Sigmoid colon (tissue), 7 donors: ENCODE measurements around the gene CNN2. TPM values are rescaled to one million over a fixed set of nuclear protein-coding genes. Genes with fewer than 3 reads are reported as not detected.

Experiments
- DNase-seq: peaks from one replicate; pipeline ENCODE4 v3.0.0-alpha.2; 2019
- H3K27ac ChIP-seq, 4 donors: fragments of 200-600 bp; sonication (generic); one replicate each; pipeline ENCODE4 v1.5.1; 2016 to 2019; ENCODE audit warnings: mild to moderate bottlenecking in 1 of 4
- H3K27me3 ChIP-seq, 3 donors: fragments of 200-600 bp; sonication (generic); one replicate each; pipeline ENCODE4 v1.5.1; 2019; ENCODE audit warnings: mild to moderate bottlenecking in 1 of 3
- H3K36me3 ChIP-seq, 4 donors: fragments of 200-600 bp; sonication (generic); one replicate each; pipeline ENCODE4 v1.5.1; 2016 to 2019
- H3K4me1 ChIP-seq, 4 donors: fragments of 200-600 bp; sonication (generic); one replicate each; pipeline ENCODE4 v1.5.1; 2017 to 2019
- H3K4me3 ChIP-seq, 4 donors: fragments of 200-600 bp; sonication (generic); one replicate each; pipeline ENCODE4 v1.5.1; 2017 to 2019; ENCODE audit warnings: mild to moderate bottlenecking in 2 of 4, moderate library complexity in 1 of 4
- H3K9me3 ChIP-seq, 4 donors: fragments of 200-600 bp in 3 of 4; sonication (generic) in 3 of 4; one replicate each; pipeline versions ENCODE4 v1.5.1 to v1.6.1; 2013 to 2019
- EP300 ChIP-seq, 4 donors: sonication (generic); formaldehyde crosslinking; IDR thresholded peaks; one replicate each; pipeline ENCODE4 v1.6.1; 2017; ENCODE audit warnings: antibody characterized with exemption in 4 of 4
- POLR2A ChIP-seq, 2 donors: fragments of 450-650 bp; IDR thresholded peaks; one replicate each; pipeline ENCODE4 v1.6.1; 2016; ENCODE audit warnings: antibody characterized with exemption in 2 of 2, mild to moderate bottlenecking in 2 of 2, moderate library complexity in 2 of 2
- POLR2AphosphoS5 ChIP-seq, 4 donors: sonication (generic); formaldehyde crosslinking; IDR thresholded peaks; one replicate each; pipeline ENCODE4 v1.6.1; 2017; ENCODE audit warnings: antibody characterized with exemption in 4 of 4
- WGBS, 2 donors: extraction: QIAGEN DNeasy Blood & Tissue Kit; methylation state at CpG; one replicate each; pipeline ENCODE4 v1.1.7; 2013; 5-methylcytosine and 5-hydroxymethylcytosine counted together
- intact Hi-C: fragments of 100-400 bp; cut with DNase I; formaldehyde crosslinking; loops from one replicate; pipeline ENCODE4 v1.15.1; 2023
- polyA plus RNA-seq, 3 donors: library from polyadenylated mRNA; stranded (reverse); fragments of 200-250 nt; gene quantifications; one replicate each; pipeline ENCODE4 v1.2.3, GENCODE V29; 2013
- total RNA-seq, 4 donors: library from RNA; depleted of rRNA; stranded (reverse); fragments of >200 nt; gene quantifications; one replicate each; pipeline ENCODE4 v1.1.0, GENCODE V29; 2016
- TF ChIP-seq, protein P1 (sequence below), 4 experiments: fragments of 450-650 bp in 3 of 4; fragments of 200-600 bp in 1 of 4; IDR thresholded peaks; one replicate each; pipeline ENCODE4 v1.5.1; 2016 to 2019; ENCODE audit warnings: antibody characterized with exemption in 4 of 4, mild to moderate bottlenecking in 3 of 4, moderate library complexity in 2 of 4
- donor health status: healthy with polysubstance abuse.
- donor health status: Bipolar disorder and iron deficiency.
- donor health status: healthy.

CNN2 gene
- total and polyA plus RNA-seq, 7 donors = 25.5 to 115 (median 48.0) TPM

DNA sequence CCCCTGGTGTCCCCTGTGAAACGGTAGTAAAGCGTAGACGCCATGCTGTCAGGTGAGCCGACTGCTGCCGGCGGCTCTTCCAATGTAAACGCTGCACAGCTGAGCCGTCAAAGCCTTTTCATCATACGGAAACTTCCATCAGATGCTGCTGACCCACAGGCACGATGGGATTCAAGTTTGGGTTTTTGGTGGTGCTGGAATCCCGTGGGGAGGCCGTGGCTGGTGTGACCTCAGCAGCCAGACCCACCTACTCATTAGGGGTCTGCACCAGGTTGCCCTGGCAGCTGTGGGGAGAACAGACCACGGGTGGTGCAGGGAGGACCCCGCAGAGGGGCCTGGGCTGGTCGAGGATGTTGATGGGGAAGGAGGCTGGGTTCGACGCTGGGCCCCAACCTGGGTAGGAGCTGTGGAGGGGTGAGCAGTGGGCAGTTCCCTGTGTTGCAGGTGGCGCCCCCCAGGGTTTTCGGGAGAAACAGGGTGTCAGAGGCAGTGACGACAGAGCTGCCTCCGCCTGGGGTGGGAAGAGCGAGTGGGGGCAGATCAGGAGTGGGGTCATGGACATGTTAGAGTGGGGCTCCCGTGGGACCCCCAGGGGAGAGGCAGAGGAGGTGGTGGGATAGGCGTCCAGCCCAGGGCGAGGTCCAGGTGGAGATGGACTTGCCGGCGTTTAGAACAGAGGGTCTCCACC is 19.6 kb upstream of the CNN2 start:
- peaks cover 20 to 27% (median 23%) of the 10 kb centered on the region in 4 donors for H3K36me3 ChIP-seq
- H3K4me1 ChIP-seq = peaks cover 0 to 12% (median under 1%) of the 10 kb centered on the region in 4 donors
- H3K9me3 ChIP-seq = no peaks in the 10 kb centered on the region
- TF ChIP-seq POLR2AphosphoS5 (IDR thresholded peaks at IDR 0.05) (no peak), POLR2A (IDR thresholded peaks at IDR 0.05) (no peak), EP300 (IDR thresholded peaks at IDR 0.05) (no peak)
- TF ChIP-seq, protein P1, sequence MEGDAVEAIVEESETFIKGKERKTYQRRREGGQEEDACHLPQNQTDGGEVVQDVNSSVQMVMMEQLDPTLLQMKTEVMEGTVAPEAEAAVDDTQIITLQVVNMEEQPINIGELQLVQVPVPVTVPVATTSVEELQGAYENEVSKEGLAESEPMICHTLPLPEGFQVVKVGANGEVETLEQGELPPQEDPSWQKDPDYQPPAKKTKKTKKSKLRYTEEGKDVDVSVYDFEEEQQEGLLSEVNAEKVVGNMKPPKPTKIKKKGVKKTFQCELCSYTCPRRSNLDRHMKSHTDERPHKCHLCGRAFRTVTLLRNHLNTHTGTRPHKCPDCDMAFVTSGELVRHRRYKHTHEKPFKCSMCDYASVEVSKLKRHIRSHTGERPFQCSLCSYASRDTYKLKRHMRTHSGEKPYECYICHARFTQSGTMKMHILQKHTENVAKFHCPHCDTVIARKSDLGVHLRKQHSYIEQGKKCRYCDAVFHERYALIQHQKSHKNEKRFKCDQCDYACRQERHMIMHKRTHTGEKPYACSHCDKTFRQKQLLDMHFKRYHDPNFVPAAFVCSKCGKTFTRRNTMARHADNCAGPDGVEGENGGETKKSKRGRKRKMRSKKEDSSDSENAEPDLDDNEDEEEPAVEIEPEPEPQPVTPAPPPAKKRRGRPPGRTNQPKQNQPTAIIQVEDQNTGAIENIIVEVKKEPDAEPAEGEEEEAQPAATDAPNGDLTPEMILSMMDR (IDR thresholded peaks at IDR 0.05) = no peak
- no peak for DNase-seq
- no peak overlapping the region for H3K4me3 ChIP-seq
- H3K27me3 ChIP-seq = peaks cover 0 to 18% (median 13%) of the 10 kb centered on the region in 3 donors
- 38 to 80% methylated on average over 27 of the region's 27 CpGs for WGBS, 2 donors
- H3K27ac ChIP-seq = no peak overlapping the region
- intact Hi-C loops = no loop called here

DNA sequence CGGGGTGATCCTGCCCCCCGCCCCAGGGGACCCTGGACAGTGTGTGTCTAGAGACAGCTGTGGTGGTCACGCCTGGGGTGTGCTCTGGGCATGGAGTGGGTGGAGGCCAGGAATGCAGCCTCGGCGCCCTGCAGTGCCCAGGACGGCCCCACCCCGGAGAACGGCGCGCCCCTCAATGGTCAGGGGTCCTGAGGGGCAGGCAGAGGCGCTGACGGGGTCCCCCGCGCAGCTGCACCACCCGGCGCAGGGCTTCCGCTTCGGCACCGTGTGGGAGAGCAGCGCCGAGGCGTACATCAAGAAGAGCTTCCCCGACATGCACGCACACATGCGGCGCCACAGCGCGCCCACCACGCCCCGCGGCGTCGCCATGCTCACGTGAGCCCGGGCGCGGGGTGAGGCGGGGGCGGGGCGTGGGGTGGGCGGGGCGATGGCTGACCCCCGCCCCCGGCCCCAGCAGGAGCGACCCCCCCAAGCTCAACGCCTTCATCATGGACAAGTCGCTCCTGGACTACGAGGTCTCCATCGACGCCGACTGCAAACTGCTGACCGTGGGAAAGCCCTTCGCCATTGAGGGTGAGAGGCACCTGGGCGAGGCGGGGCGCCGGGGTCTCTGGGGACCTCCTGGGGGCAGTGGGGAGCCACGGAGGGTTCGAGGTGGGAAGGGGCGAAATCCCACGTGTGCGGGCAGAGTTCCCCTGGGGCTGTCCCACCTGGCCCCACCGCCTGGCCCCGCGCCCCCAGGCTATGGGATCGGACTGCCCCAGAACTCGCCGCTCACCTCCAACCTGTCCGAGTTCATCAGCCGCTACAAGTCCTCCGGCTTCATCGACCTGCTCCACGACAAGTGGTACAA is 18.8 kb upstream of the CNN2 start:
- H3K27me3 ChIP-seq = peaks cover 0 to 11% (median 8%) of the 10 kb centered on the region in 3 donors
- TF ChIP-seq EP300 (IDR thresholded peaks at IDR 0.05) (no peak), POLR2A (IDR thresholded peaks at IDR 0.05) (no peak), POLR2AphosphoS5 (IDR thresholded peaks at IDR 0.05) (no peak)
- TF ChIP-seq, protein P1 (IDR thresholded peaks at IDR 0.05) = no peak
- 79 to 94% methylated on average over 73 of the region's 73 CpGs for WGBS, 2 donors
- H3K27ac ChIP-seq = no peak overlapping the region
- intact Hi-C loops = no loop called here
- no peak overlapping the region for H3K4me3 ChIP-seq
- H3K9me3 ChIP-seq = no peaks in the 10 kb centered on the region
- no peak for DNase-seq
- H3K36me3 ChIP-seq = peaks cover 27 to 35% (median 30%) of the 10 kb centered on the region in 4 donors
- H3K4me1 ChIP-seq = peaks cover 0 to 12% (median 0%) of the 10 kb centered on the region in 4 donors

DNA sequence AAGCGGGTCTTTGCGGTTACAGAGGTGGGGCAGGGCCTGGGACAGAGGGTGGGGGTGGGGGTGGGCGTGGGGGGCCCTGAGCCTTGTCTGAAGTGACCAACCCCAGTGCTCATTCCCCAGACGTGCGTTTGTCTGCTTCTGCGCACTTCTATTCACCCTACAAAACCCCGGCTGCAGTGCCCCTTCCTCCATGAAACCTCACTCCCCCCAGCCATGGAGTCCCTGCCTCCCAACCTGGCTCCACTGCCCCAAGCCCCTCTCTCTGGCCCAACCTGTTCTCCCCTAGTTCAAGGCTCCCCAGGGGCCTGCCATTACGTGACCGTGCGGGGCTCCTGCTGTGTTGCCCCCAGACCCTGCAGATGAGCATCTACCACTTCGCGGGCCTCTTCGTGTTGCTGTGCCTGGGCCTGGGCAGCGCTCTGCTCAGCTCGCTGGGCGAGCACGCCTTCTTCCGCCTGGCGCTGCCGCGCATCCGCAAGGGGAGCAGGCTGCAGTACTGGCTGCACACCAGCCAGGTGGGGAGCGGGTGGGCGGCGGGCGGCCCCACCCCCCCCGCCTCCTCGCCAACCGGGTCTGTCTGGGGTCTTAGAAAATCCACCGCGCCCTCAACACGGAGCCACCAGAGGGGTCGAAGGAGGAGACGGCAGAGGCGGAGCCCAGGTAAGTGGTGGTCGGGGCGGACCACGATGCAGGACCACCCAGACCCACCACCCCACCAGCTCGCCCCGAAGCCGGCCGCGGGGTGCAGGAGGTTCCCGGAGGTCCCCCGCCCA is 18.0 kb upstream of the CNN2 start:
- Histone ChIP-seq H3K4me3 (no peak overlapping the region), H3K27me3 (peaks cover 0 to 2% (median 0%) of the 10 kb centered on the region in 3 donors), H3K9me3 (no peaks in the 10 kb centered on the region), H3K27ac (peak overlapping the region in 3 of 4 donors; percentile 1 to 64 (median 61)), H3K4me1 (peaks cover 0 to 12% (median 0%) of the 10 kb centered on the region in 4 donors), H3K36me3 (peaks cover 31 to 43% (median 38%) of the 10 kb centered on the region in 4 donors)
- TF ChIP-seq POLR2AphosphoS5 (IDR thresholded peaks at IDR 0.05) (no peak), EP300 (IDR thresholded peaks at IDR 0.05) (no peak)
- TF ChIP-seq, protein P1 (IDR thresholded peaks at IDR 0.05) = no peak
- DNase-seq = no peak
- intact Hi-C loops = no loop called here
- 93 to 94% methylated on average over 45 of the region's 45 CpGs for WGBS, 2 donors

DNA sequence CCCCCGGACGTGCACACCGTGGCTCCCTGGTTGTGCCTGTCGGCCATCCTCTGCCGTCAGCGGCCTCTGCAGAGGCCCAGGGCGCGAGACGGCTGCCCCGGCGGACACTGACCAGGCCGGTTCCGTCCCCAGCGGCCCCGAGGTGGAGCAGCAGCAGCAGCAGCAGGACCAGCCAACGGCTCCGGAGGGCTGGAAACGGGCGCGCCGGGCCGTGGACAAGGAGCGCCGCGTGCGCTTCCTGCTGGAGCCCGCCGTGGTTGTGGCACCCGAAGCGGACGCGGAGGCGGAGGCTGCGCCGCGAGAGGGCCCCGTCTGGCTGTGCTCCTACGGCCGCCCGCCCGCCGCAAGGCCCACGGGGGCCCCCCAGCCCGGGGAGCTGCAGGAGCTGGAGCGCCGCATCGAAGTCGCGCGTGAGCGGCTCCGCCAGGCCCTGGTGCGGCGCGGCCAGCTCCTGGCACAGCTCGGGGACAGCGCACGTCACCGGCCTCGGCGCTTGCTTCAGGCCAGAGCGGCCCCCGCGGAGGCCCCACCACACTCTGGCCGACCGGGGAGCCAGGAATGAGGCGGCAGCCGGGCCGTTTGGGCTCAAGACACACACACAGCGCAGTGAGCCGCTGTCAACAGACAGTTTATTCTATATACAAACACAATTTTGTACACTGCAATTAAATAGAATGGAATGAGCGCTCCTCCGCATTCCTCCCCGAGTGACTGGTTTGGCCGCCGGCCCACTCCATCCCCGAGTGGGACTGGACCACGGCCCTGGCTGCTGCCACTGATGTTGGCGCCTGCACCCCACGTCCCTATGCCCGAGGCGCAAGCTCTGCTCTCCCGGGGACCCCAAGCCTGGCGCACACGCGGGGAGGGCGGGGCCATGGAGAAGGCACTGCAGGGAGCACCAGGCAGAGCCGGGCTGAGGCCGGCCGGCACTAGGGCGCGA is 17.1 kb upstream of the CNN2 start:
- intact Hi-C loops = no loop called here
- TF ChIP-seq POLR2A (IDR thresholded peaks at IDR 0.05) (no peak), POLR2AphosphoS5 (IDR thresholded peaks at IDR 0.05) (no peak), EP300 (IDR thresholded peaks at IDR 0.05) (no peak)
- TF ChIP-seq, protein P1 (IDR thresholded peaks at IDR 0.05) = no peak
- H3K27me3 ChIP-seq = no peaks in the 10 kb centered on the region
- 82 to 83% methylated on average over 92 of the region's 92 CpGs for WGBS, 2 donors
- H3K36me3 ChIP-seq = peaks cover 35 to 52% (median 46%) of the 10 kb centered on the region in 4 donors
- no peaks in the 10 kb centered on the region for H3K9me3 ChIP-seq
- H3K4me1 ChIP-seq = peaks cover 0 to 16% (median 0%) of the 10 kb centered on the region in 4 donors
- no peak overlapping the region for H3K4me3 ChIP-seq
- no peak for DNase-seq
- H3K27ac ChIP-seq = peak overlapping the region in 3 of 4 donors; percentile 1 to 64 (median 61)
